GM18858 (cell line): Measurements from ENCODE around the gene SBF2.
A peak's percentile ranks its signal among the peaks of the same experiment; 100 is the strongest.

Experiments
- ATAC-seq: cut with Tn5 transposase; IDR thresholded peaks from one replicate; pipeline ENCODE4 v1.9.1; 2021; ENCODE audit not compliant: unreplicated experiment

Gene SBF2

DNA sequence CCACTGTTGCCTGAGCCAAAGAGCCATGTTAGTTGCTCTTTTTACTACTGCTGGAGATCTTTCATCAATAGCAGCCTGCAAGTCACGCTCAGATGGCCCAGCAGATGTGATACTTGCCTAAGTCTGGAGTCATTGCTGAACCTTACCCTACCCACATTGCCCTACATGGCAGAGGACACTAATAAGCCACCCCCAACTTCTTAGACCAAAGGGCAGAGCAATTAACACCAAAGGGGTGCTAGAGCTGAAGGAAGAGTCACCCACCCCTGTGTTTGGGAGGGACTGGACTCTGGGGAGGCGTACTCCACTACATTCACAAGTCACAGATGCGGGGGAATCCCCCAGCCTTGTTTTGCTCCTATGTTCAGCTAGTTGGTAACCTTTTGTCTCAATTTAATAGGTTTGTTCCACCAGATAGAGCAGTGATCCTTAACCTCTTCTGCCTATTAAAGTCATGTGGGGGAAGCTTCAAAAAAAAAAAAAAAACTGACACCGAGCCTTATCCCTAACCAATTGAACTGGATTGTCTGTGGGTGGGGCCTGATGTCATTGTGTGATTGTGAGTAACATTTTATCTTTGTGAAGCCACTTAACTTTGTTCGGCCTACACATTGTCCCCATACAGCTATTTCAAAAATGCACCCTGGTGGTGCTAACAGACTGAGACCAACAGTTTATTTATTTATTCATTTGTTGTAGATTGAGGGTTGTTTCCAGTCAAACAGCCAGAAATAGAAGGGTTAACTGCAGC is 23.9 kb upstream of the SBF2 start:
- ATAC-seq = peak; percentile 39

DNA sequence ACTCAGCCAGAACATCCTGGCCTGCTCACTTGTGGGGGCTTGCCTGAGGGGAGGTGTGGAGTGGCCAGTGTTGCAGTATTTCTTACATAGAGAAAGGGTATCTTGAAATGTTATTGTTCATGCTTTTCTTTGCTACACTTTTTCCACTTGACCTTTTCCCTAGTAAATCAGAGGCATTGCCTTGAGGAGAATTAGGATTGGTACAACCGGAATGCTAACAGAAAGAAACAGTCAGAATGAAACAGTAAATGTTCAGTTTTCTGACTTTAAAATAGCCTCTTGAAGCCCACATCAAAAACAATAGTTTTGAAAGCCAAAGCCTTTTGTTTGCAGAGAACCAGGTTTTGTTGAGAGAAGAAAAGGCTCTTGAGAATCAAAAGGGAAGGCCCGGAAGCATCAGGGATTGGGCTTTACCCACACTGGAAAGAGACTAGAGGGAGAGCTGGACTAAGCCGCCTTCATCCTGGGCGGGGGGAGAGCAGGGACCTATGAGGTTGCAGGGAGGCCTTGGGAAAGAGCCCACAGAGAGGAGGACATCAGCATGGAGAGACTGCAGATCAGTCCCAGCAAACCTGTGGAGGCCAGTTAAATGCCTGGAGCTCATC is 23.2 kb upstream of the SBF2 start:
- no peak for ATAC-seq

DNA sequence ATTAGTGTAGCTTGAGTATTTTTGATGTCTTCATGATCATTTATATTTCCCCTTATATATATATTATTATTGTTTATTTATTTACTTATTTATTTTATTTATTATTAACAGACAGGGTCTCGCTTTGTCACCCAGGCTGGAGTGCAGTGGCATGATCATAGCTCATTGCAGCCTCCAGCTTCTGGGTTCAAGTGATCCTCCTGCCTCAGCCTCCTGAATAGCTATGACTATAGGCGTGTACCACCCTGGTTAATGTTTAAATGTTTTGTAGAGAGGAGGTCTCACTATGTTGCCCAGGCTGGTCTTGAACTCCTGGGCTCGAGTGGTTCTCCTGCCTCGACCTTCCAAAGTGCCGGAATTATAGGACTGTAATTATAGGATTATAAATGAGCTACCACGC is 21.1 kb upstream of the SBF2 start:
- no peak for ATAC-seq

DNA sequence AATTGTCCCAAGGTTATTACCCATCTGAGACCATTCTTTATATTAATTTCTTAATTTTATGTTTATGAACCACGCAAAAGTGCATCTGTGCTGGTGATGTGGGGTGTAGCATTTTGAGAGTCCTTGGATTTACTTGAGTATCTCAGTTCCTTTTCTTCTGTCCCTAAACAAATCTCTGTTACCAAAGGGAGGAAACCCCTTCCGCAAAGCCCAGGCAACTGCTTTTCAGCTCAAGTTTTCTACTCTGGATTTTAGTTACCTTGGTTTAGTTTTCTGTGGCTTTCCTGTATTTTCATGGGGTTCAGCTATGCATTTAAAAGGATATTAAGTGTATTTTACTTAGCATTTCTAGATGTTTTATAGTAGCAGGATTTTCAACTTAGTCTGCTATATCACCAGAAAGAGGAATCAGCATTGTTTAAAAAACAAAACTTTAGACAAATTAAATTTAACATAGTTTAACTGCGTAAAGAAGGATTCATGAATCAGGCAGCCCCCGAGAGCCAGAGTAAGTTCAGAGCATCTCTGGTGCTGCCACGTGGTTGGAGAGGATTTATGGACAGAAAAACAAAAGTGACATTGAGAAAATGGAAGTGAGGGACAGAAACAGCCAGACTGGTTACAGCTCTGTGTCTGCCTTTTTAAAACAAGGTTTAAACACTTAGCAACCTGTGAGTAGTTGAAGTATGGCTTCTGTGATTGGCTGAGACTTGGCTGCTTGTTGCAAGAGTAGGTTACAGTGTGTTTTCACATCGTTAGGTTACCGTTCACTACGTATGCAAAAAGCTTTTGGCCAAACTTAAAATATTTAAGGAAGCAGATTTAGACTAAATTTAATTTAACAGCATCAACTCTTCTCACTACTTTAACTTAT is 20.4 kb upstream of the SBF2 start:
- ATAC-seq = peak; percentile 79

DNA sequence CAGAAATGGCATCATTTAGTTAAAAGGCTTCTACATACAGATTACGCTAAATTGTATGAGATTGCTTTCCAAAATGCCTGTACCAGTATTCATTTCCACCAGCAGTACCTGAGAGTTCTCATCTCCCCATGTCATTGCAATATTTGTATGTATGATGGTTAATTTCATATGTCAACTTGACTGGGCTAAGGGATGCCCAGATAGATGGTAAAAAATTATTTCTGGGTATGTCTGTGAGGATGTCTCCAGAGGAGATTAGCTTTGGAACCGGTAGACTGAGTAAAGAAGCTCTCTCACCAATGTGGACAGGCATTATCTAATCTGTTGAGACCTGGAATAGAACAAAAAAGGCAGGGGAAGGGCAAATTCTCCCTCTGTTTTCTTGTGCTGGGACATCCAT is 17.8 kb upstream of the SBF2 start:
- no peak for ATAC-seq

DNA sequence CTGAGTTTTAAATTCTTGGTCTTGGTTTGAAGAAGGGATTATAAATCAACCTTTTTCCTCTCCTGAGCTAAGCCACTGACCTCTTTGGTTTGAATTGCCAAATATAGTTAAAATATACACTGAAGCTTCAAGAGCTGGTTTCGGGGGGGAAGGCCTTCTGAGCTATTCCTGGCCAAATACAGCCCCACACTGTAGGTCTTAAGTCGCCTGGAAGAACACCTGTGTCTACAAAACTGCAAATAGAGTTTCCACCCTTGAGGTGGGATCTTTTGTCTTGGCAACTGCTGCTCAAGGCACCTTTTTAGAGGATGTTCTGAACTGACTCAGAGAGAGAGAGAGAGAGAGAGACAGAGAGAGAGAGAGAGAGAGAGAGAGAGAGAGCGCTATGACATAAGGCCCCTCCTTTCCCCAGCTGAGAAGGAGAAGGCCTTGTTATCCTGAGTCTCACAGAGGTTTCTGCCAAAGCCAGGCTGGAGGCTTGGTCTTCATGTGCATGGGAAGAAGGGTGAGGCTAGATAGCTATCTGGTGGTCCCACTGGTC is 16.4 kb upstream of the SBF2 start:
- no peak for ATAC-seq

DNA sequence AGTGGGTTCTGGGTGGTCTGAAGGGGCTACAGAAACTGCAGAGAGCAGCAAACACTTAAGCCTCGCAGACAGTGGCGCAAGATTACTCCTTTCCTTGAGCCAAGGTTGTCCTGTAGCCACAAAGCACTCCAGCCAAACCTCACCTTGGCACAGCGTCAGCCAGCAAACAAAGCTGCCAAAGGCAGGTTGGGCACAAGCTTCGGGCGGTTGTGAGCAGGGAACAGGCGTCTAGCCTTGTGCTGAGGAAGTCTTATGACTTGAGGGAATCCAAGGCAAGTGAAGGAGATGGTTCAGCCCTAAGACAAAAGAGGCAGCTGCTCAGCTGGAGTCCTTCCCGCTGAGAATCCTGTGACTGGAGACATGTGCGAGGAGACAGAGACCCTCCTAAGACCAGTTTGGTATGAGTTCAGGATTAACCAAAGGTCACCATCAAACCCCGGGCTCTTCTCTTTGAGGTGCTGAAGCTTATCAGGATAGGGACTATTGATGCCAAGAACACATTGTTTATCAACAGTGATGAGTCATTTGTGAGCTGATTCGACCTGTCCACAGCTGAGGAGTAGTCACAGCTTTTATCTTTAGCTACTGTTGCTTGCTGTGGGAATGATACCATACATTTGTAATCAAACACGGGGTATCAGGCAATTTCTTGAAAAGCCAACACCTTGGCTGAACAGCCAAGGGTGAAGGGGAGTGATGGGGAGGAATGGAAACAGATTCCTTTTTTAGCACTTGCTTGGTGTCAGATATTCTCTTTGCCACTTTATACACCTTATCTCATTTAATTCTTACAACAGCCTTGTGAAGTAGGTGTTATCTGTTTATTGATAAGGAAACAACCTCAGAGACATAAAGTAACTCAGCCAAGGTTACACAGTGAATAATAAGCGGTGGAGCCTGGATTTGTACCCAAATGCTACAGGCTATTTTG is 15.4 kb upstream of the SBF2 start:
- ATAC-seq = no peak

DNA sequence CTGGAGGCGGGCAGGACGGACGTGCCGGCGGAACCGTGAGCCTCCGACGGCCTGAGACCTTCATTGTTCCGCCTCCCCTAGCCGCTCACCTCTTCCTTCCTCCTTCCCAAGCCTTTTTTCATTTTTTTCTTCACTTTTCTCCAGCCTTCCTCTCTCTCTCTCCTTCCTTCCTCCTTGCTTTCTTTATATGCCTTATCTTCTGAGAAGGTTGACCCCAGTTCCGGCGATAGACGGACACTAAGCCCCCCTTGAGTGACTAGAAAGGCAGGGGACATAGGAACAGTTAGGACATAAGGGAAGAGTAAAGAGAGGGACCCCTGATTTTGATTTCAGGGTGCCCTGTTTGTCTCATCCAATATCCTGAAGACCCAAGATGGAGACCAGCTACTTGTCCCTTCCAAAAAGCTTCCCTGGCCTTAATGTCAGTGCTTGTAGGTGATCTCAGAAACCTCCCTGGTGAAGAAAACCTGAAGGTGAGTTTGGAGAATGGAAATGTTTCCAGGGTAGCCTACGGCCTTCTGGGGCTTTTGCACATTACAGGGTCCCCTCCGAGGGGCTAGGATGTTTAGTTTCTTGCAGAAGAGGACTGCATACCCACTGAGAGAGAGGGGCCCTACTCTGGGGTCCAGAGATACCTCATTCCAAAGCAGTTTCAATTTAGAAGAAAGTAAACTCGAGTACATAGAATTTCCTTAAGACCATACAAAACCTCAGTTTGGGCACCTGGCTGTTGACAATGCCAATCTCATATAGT is 14.4 kb upstream of the SBF2 start:
- no peak for ATAC-seq

DNA sequence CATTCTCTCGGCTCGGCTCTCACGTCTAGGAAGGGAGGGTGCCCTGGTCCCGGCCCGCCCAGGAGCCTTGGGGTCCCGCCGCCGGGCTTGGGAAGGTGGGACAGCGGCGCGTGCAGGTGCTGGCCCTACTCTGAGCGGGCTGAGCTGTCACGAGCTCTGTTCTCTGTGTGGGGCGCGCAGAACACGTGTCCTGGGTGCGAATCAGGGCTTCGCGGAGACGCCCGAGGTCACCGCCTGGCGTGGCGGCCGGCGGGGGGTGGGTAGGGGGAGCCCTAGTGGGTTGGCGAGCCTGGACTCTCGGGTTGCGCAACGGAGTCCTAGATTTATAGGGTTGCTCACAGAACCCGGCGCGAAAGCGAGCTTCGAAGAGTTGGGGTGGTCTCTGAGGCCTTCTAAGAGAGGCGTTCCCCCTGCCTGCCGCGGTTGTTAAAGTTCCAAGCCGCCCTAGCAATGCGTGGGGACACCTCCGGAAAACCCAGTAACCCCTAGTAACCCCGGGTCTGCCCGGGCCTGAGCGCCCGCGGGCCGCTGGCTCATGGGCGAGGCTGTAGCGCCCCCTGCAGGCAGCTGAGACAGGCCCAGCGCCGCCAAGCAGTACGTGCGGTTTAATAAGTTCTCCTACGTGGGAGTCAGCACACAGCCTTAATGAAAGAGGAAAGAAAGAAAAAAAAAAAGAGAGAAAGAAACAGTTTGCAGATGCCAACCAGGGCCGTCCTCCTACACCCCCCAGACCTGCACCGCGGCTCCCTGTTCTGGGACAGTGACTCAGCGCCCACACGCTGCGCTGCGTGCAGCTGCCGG is 13.6 kb upstream of the SBF2 start:
- ATAC-seq = peak; percentile 56

DNA sequence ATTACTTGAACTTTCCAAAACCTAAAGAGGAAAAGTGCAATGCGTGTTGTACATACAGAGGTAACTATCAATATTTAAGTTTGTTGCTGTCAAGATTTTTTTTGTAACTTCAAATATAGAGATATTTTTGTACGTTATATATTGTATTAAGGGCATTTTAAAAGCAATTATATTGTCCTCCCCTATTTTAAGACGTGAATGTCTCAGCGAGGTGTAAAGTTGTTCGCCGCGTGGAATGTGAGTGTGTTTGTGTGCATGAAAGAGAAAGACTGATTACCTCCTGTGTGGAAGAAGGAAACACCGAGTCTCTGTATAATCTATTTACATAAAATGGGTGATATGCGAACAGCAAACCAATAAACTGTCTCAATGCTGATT is 13.0 kb upstream of the SBF2 start:
- ATAC-seq = no peak

DNA sequence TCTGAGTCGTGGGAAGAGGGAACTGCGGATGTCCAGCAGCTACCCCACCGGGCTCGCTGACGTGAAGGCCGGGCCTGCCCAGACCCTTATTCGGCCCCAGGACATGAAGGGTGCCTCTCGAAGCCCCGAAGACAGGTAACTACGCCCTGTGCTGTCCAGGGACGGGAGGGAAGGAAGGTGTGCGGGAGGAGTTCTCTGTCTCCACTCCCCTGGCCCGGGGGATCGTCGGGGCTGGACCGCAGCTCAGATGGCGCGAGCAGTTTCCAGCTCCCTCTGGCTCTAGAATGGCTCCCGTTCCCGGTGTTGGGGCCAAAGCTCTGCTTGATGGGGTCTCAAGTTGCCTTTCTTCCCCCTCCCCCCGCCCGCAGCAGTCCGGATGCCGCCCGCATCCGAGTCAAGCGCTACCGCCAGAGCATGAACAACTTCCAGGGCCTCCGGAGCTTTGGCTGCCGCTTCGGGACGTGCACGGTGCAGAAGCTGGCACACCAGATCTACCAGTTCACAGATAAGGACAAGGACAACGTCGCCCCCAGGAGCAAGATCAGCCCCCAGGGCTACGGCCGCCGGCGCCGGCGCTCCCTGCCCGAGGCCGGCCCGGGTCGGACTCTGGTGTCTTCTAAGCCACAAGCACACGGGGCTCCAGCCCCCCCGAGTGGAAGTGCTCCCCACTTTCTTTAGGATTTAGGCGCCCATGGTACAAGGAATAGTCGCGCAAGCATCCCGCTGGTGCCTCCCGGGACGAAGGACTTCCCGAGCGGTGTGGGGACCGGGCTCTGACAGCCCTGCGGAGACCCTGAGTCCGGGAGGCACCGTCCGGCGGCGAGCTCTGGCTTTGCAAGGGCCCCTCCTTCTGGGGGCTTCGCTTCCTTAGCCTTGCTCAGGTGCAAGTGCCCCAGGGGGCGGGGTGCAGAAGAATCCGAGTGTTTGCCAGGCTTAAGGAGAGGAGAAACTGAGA is 12.2 kb upstream of the SBF2 start:
- ATAC-seq = no peak

DNA sequence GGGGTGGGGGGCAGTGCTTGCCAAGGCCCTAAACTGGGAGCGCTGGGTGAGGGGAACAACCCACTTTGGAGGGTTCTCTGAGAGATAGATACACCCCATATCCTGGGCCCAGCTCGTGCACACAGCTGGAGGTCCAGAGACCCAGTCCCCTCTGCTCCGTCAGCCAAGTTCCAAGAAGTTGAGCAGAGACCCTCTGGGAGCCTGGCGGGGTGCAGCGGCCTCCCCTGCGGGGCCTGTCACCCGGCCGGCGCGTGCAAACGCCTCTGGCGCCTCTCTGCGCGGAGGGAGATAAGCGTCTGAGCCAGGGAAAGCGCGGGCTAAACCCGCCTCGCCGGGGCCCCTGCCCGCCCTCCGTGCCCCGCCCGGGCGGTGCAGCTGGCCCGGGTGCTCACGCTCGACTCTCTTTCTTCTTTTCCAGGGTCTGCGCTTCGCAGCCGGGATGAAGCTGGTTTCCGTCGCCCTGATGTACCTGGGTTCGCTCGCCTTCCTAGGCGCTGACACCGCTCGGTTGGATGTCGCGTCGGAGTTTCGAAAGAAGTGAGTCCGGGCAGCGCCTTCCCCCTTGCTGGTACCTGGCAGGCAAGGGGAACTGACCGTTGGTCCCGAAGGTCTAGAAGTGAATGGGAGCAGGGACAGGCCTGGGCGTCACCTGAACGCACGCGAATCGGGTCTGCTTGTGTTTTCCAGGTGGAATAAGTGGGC is 11.4 kb upstream of the SBF2 start:
- no peak for ATAC-seq

DNA sequence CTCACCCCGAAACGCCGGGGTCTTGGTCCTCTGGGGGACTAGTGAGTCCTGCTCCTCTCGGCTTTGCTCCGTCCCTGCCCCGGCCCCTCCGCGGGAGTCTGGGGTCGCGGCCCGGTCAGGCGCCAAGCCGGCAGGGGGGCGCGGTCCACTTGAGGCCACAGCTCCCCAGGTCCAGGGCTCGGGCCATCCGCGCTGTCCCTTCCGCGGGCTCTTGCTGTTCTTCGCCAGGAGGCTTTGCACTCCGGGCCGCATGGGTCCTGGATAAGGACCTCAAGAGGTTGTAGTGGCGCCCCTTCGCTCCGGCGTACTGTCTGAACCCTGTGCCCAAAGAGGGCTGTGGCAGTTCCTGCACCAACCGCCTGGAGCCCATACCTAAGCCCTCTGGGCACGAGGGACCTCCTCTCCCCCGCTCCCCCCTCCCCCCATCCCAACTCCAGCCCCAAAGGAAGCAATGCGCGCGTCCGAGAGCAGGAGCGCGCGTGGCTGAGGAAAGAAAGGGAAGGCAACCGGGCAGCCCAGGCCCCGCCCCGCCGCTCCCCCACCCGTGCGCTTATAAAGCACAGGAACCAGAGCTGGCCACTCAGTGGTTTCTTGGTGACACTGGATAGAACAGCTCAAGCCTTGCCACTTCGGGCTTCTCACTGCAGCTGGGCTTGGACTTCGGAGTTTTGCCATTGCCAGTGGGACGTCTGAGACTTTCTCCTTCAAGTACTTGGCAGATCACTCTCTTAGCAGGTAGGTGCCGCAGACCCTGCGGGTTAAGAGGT is 10.7 kb upstream of the SBF2 start, which contains the start of gene ADM:
ADM (plus strand) TSS at position 579 of the 767 bp plus-strand sequence. CDS start 628 bp downstream, outside the sequence.
- ATAC-seq = no peak

DNA sequence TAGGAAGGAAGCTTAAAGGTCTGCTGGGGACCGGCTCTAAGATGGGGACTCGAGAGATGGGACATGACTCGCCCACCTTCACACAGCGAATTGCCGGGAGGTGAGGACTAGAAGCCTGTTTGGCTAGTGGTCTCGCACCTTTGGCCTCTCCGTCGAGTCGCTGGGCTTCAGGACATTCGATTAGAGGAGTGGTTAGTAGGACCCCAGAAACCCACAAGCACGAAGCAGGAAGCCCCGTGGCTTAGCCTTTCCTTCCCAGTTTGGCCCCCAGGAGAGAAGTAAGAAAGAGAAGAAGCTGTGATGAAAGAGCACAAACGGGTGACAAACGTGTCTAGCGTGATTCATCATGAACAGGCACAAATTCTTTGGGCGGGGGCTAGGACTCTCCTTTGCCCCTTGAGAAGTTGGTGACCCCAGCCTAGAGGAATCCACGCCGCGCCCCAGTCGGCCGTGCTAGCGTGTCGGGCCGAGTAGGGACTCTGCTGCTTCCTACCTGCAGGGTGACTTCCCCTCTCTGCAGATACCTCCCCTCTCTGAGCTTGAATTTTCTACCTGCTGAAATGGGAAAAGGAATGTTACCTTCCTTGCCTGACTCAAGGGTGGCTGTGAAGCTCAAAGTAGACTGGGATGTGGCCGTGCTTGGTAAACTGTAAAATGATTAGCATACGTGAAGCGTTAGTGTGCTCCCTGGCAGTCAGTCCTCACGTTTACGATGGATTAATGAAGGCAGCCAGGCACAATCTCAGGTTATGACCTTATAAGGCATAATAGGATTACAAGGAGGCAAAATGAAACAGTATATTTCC is 9.7 kb upstream of the SBF2 start:
- no peak for ATAC-seq

DNA sequence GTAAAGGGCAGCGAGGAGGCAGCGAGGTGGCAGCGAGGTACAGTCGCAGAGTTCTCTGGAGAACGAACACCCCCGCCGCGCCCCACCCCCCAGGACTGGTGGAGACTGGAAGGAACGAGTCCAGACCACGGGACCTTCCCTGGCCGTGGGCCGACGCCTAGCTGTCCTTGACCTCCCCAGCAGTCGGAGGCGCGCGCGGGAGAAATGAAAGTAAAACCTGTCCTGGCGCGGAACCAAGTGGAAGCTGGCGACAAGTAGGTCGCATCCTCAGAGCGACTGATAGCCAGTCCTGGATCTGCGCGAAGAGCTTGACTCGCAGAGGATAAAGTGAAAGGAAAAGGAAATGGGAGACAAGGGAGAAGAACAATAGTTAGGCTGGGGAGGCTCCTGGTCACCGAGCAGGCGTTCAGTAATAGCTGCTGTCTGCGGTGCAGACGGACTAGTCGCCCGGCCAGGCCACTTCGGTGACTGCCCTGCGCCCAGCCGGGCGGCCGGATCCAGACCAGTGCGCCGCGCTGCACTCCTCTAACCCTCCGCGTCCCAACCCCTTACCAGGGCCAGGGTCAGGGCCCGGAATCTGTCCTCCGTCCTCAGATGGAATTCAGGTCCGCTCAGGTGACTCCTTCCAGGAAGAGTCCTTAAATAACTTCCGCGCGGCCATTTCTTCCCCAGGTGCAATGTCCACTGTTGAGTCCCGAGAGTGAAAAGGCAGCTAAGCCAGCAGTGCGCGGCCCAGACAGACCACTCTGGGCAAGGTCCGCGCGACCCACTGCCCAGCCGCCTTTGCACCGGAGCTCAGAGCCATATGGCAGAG is 8.9 kb upstream of the SBF2 start:
- ATAC-seq = no peak
